ENCODE results near the gene USP38. TPM values are rescaled to one million over a fixed set of nuclear protein-coding genes. Genes with fewer than 3 reads are reported as not detected.
"Not testable (repeated sequence)": the region's sequence is repeated elsewhere in the genome, so short reads cannot be mapped to it uniquely, and the experiment has no call there.

Gene USP38
- total and polyA plus RNA-seq, 11 donors: 3.8 to 29.7 (median 20.4) TPM

GRCh38 chr4:143262838-143263237 is 78.1 kb downstream of the USP38 start:
- DNase-seq: no peak
- peaks cover 0 to 9% (median 0%) of the 10 kb centered on the region in 12 donors for H3K9me3 ChIP-seq
- H3K4me1 ChIP-seq: no peaks in the 10 kb centered on the region
- WGBS, 4 donors: 0 to 64% (median 14%) methylated on average over 1 of the region's 1 CpG
- H3K36me3 ChIP-seq: no peaks in the 10 kb centered on the region
- intact Hi-C loops (cut with DNase I): no loop called here
- H3K27ac ChIP-seq: no peak overlapping the region
- H3K4me3 ChIP-seq: no peak overlapping the region
- no peak for ATAC-seq
- no peaks in the 10 kb centered on the region for H3K27me3 ChIP-seq
- no peak for TF ChIP-seq POLR2A (IDR thresholded peaks at IDR 0.05)
- TF ChIP-seq CTCF (IDR thresholded peaks at IDR 0.05): no peak

- WGBS, 4 donors: 95 to 100% (median 99%) methylated on average over 2 of the region's 2 CpGs
- H3K4me1 ChIP-seq; DNase-seq; H3K4me3 ChIP-seq; ATAC-seq; H3K36me3 ChIP-seq; intact Hi-C loops (cut with DNase I); H3K27ac ChIP-seq; H3K27me3 ChIP-seq: not testable (repeated sequence)
- peaks cover 0 to 16% (median 0%) of the 10 kb centered on the region in 12 donors for H3K9me3 ChIP-seq
Observed at GRCh38 chr4:143267690-143268089, 83.0 kb downstream of the USP38 start.

GRCh38 chr4:143270256-143270838 is 85.6 kb downstream of the USP38 start:
- peaks cover 0 to 16% (median 0%) of the 10 kb centered on the region in 12 donors for H3K9me3 ChIP-seq
- ATAC-seq (peak; percentile 60 to 74 (median 70)), DNase-seq (peak in 1 of 5 donors; percentile 14)
- no peak overlapping the region for H3K4me3 ChIP-seq
- TF ChIP-seq CTCF (IDR thresholded peaks at IDR 0.05) (no peak), POLR2A (IDR thresholded peaks at IDR 0.05) (no peak)
- no peaks in the 10 kb centered on the region for H3K27me3 ChIP-seq
- H3K27ac ChIP-seq: no peak overlapping the region
- no peaks in the 10 kb centered on the region for H3K36me3 ChIP-seq
- intact Hi-C loops (cut with DNase I): no loop called here
- 47 to 62% (median 50%) methylated on average over 2 of the region's 2 CpGs for WGBS, 4 donors
- H3K4me1 ChIP-seq: peaks cover 0 to 6% (median 0%) of the 10 kb centered on the region in 12 donors

Other genes with a start within 250 kb of the USP38 start
- gene GAB1, start 152.0 kb downstream of the USP38 start, total RNA-seq: 100 to 1,000 TPM in 3 of 9 donors, 10 to 100 TPM in 6; 49.4 to 130 (median 80.6) TPM
- gene GAB1, start 152.0 kb downstream of the USP38 start, polyA plus RNA-seq: 10 to 100 TPM; 15.3 to 25.2 TPM